Activated CD4-positive, alpha-beta T cell treated with anti-CD3 and anti-CD28 coated beads for 4 hours (primary cell): Measurements from ENCODE around the gene ADCK1.
"Not testable (repeated sequence)": the region's sequence is repeated elsewhere in the genome, so short reads cannot be mapped to it uniquely, and the experiment has no call there.

Source experiments
- DNase-seq, 2 donors: peaks; one replicate each; pipeline ENCODE4 v3.0.0-alpha.2; 2020

Gene ADCK1

DNA sequence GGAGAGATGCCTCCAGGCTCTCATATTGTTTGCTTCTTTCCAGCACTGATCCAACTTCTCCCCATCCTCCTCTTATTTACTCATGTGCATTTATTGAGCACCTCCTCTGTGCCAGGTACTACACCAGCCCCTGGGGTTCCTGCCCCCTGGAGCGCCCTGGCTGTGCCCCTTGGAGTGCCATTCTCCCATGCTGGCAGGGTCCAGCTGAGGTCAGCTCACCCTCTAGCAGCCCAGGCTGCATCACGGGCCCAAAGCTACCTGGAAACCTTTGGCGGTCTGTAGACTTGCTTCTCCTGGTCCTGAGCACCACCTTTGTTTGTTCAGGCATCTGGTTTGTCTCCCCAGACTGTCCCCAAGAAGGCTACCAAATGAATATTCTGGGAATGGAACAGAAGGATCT lies 67.0 kb downstream of the ADCK1 start:
- no peak for DNase-seq

DNA sequence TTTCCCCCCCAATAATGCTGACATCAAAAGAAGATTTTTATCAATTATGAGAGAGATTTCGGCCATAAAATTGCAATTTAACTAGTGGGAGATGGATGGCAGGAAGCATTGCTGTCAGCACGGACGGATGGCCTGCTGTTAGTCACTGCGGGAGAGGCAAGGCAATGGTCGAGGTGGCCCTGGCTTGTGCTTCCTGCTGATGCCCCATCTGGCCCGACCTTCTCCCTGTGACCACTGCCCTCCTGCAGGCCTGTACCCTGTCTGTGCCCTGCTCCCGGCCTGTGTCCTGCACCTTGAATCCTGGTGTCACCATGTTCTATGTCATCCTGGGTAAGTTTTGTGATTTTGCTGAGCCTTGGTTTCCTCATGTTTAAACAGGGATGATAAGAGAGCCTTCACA lies 67.6 kb downstream of the ADCK1 start:
- no peak for DNase-seq

DNA sequence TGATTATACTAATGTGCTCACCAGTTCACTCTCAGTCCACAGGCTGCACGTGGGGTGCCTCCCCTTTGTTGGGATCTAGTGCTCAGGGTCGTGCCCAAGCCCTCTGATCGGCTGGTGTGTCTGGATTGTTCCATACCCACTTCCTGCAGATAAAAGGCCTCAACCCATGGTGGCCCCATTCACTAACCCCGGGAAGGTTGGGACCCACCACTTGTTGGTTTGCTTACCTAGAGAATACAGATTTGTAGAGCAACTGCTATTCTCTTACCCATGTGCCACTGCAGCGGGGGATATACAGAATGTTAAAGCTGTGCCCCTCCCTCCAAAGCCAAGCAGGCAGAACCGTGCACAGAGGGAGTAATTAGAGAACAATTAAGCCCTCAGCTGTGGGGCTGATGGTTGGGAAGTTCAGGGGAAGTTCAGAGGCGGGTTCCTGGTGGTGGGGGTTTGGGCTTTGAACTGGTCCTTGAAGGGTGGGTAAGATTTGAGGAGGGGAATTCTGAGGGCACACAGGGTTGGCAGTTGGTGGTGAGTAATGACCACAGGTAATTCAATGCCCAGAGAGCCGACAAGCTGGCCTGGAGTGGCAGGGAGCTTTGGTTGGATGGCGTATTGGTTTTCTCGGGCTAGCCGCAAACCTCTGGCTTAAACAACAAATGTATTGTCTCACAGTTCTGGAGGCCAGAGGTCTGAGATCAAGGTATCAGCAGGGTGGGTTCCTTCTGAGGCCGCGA lies 68.8 kb downstream of the ADCK1 start:
- DNase-seq = no peak

DNA sequence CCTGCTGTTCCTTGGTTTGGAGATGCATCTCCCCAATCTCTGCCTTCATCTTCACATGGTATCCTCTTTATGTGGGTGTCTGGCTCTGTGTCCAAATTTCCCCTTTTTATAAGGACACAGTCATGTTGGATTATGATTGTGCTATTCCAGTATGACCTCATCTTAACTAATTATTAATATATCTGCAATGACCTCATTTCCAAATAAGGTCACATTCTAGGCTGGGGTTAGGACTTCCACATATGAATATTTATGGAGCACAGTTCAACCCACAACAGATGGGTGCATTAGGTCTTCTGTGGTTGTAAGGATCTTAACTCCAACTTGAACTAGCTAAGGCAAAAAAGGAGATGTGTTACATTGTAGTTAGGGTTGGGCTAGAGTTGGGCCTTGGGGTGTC lies 69.4 kb downstream of the ADCK1 start:
- DNase-seq = no peak

DNA sequence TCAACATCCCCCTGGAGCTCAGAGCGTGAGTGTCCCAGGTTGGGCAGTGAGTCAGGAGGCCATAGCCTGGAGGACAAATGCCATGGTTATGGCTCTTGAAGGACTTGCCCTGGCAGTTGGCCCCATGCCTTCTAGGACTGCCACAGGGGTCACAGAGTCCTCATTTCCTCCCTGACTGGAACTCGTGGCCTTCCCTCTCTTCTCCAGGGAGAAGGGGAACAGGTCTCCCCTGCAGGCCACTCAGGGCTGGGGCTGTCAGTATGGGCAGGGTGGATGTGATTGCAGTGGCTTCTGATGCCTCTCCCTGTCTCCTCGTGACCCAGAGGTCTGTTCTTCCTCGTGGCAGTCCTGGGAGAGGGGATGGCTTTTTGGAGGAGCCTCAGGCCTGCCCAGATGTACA lies 70.7 kb downstream of the ADCK1 start:
- DNase-seq = no peak

DNA sequence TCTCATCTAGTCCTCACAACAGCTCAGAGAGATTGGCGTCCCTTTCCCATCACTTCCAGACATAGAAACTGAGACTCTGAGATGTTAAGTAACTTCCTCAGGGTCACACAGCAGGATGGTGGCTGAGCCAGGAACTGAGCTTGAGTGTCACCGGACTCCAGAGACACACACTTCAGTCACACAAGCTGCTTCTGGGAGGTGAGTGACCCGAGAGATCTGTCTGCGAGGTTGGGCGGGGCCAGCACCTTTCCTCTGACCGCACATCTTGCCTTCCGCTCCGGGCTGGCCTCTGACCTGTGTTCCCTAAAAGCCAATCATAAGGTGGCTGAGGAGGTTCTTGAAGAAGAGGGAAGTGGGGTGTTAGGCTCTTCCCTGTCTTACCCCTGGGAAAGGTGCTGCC lies 72.2 kb downstream of the ADCK1 start:
- DNase-seq = no peak

DNA sequence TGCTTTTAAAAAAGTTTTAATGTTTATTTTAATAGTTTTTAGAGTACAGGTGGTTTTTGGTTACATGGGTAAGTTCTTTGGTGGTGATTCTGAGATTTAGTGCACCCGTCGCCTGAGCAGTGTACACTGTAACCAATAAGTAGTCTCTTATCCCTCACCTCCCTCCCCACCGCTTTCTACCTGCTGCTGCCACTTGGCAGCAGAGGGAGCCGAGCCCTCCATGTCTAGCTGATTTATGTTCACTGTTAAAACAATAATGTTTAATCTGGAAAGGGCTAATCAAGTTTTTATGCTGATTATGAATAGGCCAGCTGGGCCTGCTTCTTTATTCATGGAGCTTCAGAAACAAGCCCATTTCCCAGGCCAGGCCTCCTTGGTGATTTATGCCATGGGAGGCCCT lies 73.1 kb downstream of the ADCK1 start:
- no peak for DNase-seq

DNA sequence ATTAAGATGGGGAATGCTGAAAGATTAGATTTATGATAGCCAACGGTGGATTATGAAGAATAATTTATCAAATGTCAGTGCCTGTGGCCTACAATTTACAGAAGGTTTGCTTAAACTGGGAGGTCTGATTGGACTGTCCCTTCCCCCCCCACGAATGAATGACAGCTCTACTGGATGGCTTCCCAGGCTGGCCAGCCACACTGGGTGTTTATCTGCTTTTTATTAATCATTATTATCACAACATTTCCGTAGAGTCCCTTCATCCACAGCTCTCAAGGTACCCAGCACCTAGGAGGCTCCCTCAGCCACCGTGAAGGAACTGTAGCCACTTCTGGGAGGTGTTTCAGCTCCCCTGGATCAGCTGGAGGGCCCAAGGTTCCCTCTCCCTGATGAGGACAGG lies 78.9 kb downstream of the ADCK1 start:
- DNase-seq = no peak

DNA sequence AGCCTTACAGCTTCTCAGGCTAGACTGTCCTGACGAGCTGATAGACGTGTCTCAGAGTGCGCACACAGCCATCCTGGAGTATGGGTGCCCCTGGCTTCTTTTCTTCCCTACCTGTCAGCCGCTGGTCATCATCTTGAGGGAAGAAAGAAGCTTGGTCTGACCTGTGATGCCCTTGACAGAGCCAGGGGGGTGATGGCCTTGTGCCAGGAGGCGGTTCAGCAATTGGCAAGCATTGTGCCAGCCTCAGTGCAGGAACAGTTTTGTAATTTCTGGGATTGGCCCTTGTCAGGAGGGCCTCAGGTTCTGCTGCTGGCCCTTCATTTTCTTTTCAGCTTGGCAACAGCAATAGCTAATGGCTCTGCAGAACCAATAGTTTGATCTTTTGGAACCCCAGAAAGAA lies 80.1 kb downstream of the ADCK1 start:
- no peak for DNase-seq

DNA sequence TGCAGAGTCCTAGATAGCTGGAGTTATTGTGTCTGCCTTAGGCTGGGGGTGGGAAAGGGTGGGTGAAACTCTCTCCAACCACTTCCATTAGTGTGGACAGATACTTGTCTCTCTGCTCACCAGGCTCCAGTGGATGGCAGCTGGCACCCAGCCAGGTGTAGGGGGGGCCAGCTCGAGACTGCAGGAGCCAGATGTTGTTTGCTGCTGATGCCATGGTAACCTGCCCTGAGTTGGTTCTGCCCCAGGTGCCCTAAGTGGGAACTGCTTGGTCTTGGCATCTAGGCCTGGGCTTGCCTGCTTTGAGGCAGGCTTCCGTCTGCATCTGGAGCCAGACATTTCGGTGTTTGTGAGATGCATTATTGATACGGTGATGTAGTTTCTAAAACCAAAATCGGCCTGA lies 82.2 kb downstream of the ADCK1 start:
- DNase-seq = no peak

DNA sequence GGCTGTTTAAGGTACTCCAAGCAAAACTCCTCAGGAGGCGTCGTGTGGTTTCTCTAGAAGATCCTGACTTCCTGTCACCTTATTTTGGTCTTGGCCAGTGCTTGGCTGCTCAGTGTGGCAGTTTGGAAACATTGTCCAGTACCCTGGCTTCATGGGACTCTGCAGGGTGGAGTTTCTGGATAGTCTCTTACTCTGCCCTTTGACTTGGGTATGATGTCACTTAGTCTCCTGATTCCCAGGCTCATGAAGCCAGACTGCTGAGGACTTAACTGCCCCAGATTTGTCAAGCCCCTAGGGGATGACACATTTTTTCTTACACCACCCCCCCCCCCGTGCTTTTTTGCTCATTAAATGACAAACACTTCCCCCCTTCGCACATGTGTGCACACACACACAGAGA lies 82.7 kb downstream of the ADCK1 start:
- DNase-seq = no peak

DNA sequence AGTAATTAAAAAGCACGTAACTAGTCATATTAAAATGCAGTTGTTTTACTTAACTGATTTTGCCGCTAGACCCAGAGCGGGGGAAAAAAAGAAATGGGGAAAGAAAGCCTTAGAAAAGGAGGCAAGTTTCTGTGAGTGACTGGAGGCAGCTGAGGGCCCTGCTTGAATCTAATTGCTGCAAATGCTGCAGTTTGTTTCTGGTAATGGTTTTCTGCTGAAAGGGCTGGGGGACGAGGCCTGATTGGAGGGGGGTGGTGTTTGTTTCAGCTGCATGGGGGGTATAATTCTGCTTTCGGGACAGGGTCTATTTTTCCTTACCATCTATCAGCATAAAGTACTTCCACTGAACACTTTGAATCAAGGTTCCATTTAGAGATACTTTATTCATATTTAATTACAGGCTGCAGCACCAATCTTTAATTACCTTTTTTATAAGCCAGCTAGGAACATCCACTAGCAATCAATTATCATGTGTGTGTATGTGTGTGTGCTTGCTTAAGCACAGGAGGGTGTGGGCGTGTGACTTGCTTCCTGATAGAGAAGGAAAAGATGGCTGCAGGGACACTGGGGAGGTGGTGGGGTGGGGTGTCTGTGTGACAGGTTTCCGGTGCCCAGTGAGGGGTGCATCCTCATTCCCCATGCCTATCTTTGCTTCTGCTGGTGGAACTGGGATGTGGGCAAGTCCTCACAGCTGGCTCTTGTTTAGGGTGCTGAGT lies 83.4 kb downstream of the ADCK1 start:
- no peak for DNase-seq

DNA sequence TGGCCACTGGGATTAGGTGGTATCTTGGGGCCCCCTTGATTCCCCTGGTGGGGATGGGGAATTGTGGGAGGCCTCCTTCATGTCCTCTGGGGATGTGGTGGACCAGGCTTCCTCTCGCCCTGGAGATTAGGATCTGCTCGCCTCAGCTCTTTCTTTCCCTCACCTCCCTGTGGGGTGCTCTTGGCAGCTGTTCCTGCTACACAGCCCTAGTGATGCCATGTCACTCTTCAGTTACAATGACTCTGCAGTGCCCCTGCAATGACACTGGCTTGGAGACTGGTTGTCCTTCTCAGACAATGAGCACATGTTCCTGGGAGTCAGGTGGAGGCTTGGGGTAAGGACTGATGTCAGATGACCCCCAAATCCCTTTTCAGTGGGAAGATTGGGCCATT lies 83.9 kb downstream of the ADCK1 start:
- no peak for DNase-seq

DNA sequence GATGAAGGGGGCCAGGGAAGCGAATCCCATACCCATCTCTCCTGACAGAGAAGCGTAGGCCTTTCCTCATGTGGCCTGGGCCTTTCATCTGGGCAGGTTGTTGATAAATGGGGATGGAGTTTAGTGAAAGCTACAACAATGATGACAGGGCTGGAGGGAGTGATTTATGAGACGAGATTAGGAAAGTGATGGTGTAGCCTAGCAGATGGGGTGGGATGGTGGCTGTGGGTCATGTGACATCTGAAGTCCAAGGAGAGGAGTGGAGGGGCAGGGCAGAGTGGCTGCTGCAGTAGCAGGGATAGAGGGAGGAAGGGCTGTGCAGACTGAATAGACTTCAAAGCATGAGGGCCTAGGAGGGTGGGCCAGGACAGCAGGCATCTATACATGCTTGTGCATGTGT lies 85.5 kb downstream of the ADCK1 start:
- DNase-seq = no peak

DNA sequence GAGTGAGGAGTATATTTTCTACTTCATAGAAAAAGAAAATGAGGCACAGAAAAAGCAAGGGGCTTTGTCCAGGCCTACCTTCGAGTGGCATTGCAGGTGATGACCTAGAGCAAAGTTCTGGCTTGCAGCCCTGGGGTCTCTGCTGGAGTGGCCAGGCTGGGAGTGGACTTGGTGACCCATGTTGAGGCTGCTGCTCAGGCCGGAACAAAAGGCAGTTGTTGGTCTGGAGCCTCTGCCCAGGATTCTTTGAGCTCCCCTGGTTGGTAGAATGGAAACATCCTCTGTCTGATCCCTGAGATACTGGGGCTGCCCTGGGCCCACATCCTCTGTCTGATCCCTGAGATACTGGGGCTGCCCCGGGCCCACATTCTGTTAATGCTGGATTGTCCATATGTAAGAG lies 86.1 kb downstream of the ADCK1 start:
- no peak for DNase-seq

DNA sequence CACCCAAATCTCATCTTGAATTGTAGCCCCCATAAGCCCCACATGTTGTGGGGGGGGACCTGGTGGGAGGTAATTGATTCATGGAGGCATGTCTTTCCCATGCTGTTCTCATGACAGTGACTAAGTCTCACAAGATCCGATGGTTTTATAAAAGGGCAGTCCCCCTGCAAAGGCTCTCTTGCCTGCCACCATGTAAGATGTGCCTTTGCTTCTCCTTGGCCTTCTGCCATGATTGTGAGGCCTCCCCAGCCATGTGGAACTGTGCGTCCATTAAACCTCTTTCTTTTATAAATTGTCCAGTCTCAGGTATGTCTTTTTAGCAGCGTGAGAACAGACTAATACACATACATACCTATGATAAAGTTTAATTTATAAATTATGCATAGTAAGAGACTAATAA lies 89.0 kb downstream of the ADCK1 start:
- not testable (repeated sequence) for DNase-seq

DNA sequence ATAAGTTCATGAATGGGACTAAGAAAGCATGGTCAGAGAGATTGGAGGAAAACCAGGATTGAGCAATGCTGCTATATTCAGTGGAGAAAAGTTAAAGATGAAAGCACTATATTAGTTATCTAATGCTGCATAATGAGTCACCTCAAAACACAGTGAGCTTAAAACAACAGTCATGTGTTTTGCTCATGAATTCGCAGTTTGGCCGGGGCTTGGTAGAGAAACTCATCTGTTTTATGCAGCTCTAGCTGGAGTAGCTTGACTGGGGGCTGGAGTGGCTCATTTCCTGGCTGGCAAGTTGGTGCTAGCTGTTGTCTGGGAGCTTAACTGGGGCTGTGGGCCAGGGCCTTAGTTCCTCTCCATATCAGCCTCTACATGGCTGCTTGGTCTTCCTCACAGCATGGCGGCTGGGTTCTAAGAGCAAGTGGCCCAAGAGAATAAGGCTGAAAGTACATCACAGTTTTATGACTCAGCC lies 90.1 kb downstream of the ADCK1 start:
- no peak for DNase-seq

DNA sequence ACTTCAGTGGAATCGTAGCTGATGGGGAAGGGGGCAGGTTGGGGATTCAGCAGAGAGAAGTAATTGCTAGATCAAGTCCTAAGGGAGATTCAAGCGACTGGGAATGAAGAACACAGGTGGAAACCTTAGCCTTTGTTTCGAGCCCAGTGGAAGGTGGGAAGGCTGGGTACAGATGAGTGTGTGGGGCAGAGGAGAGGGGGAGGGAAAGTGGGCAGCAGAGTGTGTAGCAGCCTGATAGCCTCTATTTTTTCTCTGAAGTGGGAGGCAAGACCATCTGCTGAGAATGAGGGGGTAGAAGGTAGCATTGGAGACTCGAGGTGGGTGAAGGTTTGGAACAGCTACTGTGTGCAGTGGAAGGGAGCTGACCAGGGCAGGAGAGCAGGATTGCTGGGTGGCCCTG lies 91.0 kb downstream of the ADCK1 start:
- DNase-seq = no peak

DNA sequence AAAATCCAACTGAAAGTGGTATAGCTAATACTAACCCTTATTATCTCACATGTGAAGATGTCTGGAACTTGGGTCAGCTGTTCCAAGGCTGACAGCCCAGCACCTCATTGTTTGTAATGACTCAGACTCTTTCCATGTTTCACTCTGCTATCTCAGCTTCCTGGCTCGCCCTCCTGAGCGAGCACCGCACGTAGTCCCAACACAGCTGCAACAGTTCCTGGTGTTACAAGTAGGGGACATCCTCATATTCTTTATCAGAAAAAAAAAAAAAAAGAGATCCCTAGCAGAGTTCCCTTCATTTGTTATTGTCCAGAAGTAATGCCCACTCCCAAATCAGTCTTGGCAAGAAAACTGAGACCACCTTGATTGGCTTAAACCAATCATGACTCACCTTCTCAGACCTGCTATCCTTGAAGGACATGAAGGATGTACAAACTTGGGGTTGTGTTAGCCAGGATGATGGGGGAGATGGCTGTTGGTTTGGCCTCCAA lies 92.5 kb downstream of the ADCK1 start:
- DNase-seq = no peak

DNA sequence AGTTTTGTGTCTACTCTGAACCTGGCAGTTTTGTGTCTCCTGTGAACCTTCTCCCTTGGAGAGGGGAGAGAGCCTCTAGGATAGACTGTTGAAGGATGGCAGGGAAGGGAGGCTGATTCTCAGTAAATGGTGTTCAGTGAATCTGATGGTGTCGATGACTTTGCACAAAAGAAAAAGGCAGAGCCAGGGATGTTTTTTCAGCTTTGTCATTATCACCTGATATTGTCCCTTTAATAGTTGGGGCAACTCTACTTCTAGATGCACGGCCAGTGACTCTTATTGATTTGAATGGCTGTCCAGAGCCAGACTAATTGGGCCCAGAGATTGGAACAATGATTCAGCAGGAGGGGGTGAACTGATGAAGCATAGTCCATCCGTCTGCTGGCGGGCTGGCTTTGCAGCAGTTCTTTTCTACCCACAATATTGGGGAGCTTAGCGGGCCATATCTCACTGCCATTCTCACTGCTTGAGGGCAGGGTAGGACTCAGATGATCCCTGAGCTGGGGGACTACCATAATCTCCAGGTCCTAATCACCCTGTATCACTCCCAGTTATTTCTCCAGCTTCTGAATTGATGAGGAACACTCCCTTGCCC lies 93.1 kb downstream of the ADCK1 start:
- DNase-seq = no peak

DNA sequence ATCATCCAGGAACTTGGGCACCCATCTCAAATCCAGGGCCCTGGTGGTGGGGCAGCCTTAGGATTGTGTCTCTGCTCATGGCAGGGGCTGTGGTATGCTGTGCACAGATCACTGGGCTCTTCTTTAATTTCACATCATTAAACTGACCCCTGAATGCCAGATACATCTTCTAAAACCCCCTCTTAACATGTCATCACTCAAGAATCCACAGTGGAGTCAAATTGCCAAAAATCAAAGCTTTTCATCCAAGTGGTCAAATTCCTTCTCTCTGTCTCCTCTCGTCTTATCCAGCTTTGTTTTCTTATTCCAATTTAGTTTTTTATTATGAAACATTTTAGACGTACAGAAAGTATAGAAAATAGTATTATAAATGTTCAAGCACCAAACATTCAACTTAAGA lies 97.5 kb downstream of the ADCK1 start:
- DNase-seq = no peak

DNA sequence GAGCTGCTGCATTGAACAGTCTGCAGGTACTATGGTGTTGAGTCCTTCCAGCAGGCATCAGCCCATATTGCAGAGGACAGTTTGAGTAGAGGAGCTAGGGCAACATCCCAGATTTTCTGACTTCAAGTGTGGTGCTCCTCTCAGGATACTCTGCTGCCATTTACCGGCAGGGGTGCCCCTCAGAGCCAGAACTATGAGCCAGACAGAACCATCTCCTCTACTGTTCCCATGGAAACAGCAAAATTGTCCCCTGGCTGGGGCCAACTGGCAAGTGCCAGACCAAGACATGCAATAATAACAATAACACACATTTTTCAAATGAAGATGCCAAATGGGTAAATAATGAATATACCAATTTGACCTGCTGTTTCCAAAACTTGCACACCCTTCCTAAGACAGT lies 102.9 kb downstream of the ADCK1 start:
- DNase-seq = no peak

DNA sequence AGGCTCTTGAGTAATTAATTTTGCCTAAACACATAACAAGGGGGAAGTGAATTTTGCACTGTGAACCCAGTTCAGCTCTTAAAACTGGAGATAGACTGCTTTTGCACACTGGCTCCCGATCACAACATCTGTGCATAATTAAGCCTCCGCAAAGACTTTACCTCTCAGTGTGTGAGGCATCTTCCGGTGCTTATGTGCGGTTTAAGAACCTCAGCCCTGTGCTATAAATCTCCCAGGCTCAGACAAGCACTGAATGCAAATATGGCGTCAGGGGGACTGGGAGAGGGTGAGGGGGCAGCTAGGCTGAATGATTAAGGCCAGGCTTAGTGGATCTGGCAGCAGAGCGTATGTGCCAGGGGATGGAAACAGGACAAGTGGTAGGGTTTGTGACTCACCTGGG lies 103.3 kb downstream of the ADCK1 start:
- DNase-seq = no peak

DNA sequence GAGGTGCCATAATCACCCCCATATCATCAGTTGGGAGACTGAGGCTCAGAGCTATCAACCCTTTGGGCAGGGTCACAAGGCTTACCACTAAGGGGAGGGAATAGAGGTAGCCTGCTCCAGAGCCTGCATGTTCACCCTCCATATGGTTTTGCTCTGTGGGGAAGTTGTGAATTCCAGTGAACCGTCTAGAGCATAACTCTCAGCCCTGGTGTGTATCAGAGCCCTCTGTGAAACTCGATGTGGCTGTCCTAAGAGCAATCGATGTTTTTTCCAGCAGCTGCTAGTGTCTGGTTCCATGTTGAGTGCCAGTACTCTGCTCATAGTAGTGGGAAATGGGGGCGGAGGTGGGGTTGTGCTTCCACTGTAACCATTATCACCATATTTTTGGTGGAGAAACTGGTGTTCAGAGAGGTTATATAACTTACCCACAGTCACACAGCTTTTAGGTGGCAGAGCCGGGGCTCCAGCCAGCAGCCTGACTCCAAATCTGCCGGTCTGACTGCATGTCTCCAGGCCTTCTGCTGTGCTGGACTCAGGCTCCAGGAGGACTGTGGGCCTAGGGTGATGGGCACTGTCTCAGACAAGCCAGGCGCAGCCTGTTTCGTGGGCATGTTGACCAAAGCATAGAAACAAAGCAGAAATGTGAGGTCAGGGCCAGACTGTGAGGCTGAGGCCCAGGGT lies 104.2 kb downstream of the ADCK1 start:
- no peak for DNase-seq
